ENCODE data around the gene SOX6.

Gene SOX6

DNA sequence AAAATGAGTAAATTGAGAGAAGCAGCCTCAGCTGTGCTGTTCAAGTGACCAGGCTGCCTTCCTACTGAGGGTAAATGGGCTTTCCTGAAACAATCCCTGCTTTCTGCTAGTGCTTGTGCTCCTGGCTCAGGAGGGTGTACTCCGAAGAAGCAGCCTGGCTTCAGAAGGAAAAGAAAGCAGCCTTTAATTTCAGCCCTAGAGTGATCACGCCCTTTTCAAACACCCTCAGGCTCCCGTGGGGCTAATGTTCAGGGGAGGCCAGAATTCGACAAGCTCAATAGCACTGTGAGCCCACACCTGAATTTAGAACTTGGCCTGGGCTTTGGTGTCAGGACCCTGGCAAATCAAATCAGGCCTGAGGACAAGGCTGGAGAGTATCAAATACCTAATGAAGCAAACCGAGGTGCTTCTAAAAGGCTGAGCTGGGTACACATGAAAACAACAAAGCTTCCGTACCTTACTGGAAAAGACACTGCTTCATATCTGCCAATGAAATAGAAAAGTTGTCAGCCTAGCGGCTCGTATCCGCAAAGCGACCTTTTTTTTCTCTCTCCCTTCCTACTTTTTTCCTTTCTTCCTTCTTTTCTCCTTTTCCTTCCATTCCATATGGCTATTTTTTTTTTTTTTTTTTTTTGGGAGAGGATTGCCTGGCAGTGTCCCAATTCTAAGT lies 387.8 kb downstream of the SOX6 start:
- H3K36me3 ChIP-seq: no peaks in the 10 kb centered on the region
- no peaks in the 10 kb centered on the region for H3K9me3 ChIP-seq (replicated peaks in 1 of 11)
- H3K9ac ChIP-seq: no peak overlapping the region
- peak overlapping the region in 7 of 11 experiments; percentile 10 to 59 (median 33); a peak in 10 of 22 replicates for H3K27ac ChIP-seq
- TF ChIP-seq Cebpa-rat (IDR thresholded peaks at IDR 0.05): no peak
- H4K20me1 ChIP-seq: no peaks in the 10 kb centered on the region
- H3K27me3 ChIP-seq: no peaks in the 10 kb centered on the region
- H3K4me2 ChIP-seq: peak overlapping the region in 5 of 11 experiments; percentile 25 to 40 (median 37); a peak in 8 of 22 replicates
- no peak overlapping the region for H3K4me3 ChIP-seq
- H3K4me1 ChIP-seq: peaks cover 0 to 22% (median 9%) of the 10 kb centered on the region in 10 experiments; a peak in 10 of 20 replicates

DNA sequence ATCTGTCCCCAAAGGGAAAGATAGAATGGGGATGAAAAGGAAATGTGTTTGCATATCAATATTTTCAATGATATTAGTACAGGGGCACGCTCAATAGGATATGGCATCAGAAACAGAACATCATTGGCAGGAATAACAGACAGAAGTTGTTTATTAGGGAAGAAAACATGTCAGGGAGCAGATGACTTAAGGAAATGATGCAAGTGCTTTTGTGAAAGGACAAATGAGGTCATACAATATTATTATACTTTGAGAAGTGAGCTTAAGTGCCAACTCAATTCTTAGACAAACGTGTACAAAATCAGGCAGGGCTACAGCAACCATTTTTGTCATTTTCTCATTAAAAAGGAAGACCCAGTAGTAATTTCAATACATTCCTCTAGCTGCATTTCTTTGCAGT lies 388.4 kb downstream of the SOX6 start:
- Histone ChIP-seq H3K27me3 (no peaks in the 10 kb centered on the region), H3K4me2 (peak overlapping the region in 4 of 11 experiments; percentile 36 to 40 (median 38); a peak in 6 of 22 replicates), H3K9me3 (replicated peaks in 1 of 11) (no peaks in the 10 kb centered on the region), H3K4me1 (peaks cover 0 to 22% (median 9%) of the 10 kb centered on the region in 10 experiments; a peak in 10 of 20 replicates), H3K4me3 (no peak overlapping the region), H3K36me3 (no peaks in the 10 kb centered on the region), H4K20me1 (no peaks in the 10 kb centered on the region), H3K9ac (no peak overlapping the region), H3K27ac (peak overlapping the region in 5 of 11 experiments; percentile 10 to 59 (median 27); a peak in 5 of 22 replicates)
- no peak for TF ChIP-seq Cebpa-rat (IDR thresholded peaks at IDR 0.05)

DNA sequence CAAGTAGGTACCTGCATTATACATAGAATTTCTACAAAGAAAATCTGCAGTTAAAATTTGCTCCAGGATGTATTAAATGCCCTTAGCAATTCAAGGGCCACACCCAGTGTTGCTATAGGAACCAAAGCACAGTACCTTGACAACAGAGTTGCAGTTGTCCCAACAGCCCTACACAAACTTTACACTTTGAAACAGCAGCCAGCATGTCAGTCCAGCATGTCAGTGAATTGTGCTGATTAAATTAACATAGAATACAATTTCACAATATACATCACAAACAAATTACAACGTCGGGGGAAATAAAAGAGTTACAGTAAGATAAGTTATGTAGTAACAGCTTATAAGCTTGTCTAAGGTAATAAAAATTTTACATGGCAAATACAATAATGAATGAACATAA lies 389.2 kb downstream of the SOX6 start:
- Histone ChIP-seq H3K4me1 (peaks cover 0 to 22% (median 9%) of the 10 kb centered on the region in 10 experiments; a peak in 10 of 20 replicates), H3K9me3 (replicated peaks in 1 of 11) (no peaks in the 10 kb centered on the region), H3K27me3 (no peaks in the 10 kb centered on the region), H3K27ac (peak overlapping the region in 1 of 11 experiments; percentile 21; a peak in 1 of 22 replicates), H3K9ac (no peak overlapping the region), H3K4me2 (no peak overlapping the region), H3K4me3 (no peak overlapping the region), H4K20me1 (no peaks in the 10 kb centered on the region), H3K36me3 (no peaks in the 10 kb centered on the region)
- TF ChIP-seq Cebpa-rat (IDR thresholded peaks at IDR 0.05): no peak

DNA sequence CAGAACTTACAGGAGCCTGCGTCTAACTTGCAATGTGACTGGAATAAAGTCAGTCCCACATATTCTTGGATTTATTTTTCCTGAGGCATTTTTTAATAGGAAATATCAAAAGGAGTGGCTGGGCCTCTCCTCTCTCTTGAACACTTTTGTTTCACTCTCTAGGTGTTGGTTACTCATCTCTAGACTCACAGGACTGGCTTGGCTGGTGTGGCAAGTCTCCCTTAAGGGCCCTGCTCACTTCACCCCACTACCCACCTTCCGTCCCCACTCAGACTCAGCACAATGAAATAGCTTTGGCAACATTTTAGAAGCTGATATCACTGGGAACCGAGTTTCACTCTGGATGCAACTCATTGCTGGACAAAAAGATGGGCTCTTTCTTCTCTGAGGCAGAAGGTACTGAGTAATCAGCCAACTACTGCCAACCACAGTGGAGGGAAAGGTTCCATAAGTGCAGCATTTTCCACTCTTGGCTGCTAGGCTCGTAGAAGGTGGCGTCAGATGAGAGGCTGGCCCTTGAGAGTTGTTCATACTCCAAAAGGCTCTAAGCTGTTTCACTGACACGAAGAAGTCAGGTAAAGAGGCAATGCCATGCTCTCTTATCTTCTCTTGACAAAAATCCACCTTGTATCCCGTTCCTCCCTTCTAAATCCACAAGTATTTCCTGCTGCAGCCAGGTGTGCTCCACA lies 390.6 kb downstream of the SOX6 start:
- no peaks in the 10 kb centered on the region for H4K20me1 ChIP-seq
- no peaks in the 10 kb centered on the region for H3K9me3 ChIP-seq (replicated peaks in 1 of 11)
- H3K4me3 ChIP-seq: no peak overlapping the region
- H3K36me3 ChIP-seq: no peaks in the 10 kb centered on the region
- no peak overlapping the region for H3K4me2 ChIP-seq
- H3K27ac ChIP-seq: no peak overlapping the region
- H3K4me1 ChIP-seq: peaks cover 0 to 26% (median 9%) of the 10 kb centered on the region in 10 experiments; a peak in 10 of 20 replicates
- no peak for TF ChIP-seq Cebpa-rat (IDR thresholded peaks at IDR 0.05)
- no peaks in the 10 kb centered on the region for H3K27me3 ChIP-seq
- no peak overlapping the region for H3K9ac ChIP-seq

DNA sequence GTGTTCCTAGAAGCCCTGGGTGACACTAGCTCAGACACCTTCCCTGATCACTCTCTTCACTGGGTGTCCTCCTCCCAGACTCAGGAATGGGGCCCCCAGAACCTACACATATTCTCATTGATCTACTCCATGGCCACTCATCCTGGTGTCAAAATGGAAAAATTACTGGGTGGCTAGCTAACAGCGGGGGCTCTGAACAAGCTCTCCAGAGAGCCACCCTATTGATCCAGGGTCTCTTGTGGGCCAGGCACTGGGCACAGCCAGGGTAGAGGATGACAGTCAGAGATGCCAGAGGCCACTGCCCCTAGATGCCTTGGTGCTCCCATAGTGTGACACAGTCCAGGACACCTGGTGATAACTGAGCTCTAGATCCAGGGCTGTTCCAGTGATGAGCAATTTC lies 393.1 kb downstream of the SOX6 start:
- Histone ChIP-seq H3K9ac (no peak overlapping the region), H3K27me3 (no peaks in the 10 kb centered on the region), H3K4me2 (no peak overlapping the region), H3K4me3 (no peak overlapping the region), H3K9me3 (replicated peaks in 1 of 11) (no peaks in the 10 kb centered on the region), H3K4me1 (peaks cover 0 to 16% (median 3%) of the 10 kb centered on the region in 10 experiments; a peak in 9 of 20 replicates), H3K36me3 (no peaks in the 10 kb centered on the region), H3K27ac (no peak overlapping the region), H4K20me1 (no peaks in the 10 kb centered on the region)
- TF ChIP-seq Cebpa-rat (IDR thresholded peaks at IDR 0.05): no peak

DNA sequence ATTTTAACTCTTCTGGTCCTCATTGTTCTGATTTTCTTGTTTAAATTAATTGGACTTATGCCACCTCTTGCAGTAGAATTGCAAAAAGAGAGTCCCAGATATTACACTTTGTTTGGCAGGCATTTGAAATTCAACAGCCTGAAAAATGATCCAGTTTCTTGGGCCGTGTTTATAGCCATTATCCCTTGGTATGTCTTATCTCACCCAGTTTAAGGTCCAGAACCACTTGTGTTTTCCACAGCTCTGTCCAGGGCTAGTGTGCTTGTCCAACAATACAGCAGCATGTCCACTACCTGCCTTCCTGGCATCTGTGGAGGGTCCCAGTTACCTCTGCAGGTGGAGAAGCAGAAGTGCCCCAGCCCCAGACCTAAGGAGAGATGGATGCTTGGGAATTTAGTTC lies 397.4 kb downstream of the SOX6 start:
- no peak overlapping the region for H3K9ac ChIP-seq
- peaks cover 0 to 12% (median 0%) of the 10 kb centered on the region in 10 experiments; a peak in 1 of 20 replicates for H3K4me1 ChIP-seq
- no peak overlapping the region for H3K4me2 ChIP-seq
- no peak overlapping the region for H3K4me3 ChIP-seq
- H3K27me3 ChIP-seq: no peaks in the 10 kb centered on the region
- no peak for TF ChIP-seq Cebpa-rat (IDR thresholded peaks at IDR 0.05)
- H3K36me3 ChIP-seq: no peaks in the 10 kb centered on the region
- no peak overlapping the region for H3K27ac ChIP-seq
- H3K9me3 ChIP-seq (replicated peaks in 1 of 11): 0 out of 22 replicates have a peak, but pooled peaks cover 0 to 6% (median 0%) of the 10 kb centered on the region in 11 experiments
- H4K20me1 ChIP-seq: no peaks in the 10 kb centered on the region

DNA sequence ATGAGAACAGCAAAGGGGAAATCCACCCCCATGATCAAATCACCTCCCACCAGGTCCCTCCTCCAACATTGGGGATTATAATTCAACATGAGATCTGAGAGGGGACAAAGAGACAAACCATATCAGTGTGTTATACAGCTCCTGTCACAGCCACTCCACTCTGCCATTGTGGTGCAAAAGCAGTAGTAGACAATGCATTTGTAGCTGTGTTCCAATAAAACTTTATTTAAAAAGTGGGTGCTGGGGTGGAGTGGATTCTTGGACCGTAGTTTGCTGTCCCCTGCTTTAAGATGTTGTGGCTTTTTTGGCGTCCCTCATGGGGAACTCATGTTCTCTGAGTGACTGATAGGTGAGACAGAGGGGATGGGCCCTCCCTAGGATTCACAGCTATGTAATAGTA lies 399.1 kb downstream of the SOX6 start:
- Histone ChIP-seq H3K9me3 (replicated peaks in 1 of 11) (0 out of 22 replicates have a peak, but pooled peaks cover 0 to 6% (median 0%) of the 10 kb centered on the region in 11 experiments), H3K27me3 (no peaks in the 10 kb centered on the region), H3K36me3 (no peaks in the 10 kb centered on the region), H3K4me1 (peaks cover 0 to 12% (median 0%) of the 10 kb centered on the region in 10 experiments; a peak in 1 of 20 replicates), H3K4me3 (no peak overlapping the region), H3K4me2 (no peak overlapping the region), H4K20me1 (no peaks in the 10 kb centered on the region), H3K27ac (no peak overlapping the region), H3K9ac (no peak overlapping the region)
- TF ChIP-seq Cebpa-rat (IDR thresholded peaks at IDR 0.05): no peak

DNA sequence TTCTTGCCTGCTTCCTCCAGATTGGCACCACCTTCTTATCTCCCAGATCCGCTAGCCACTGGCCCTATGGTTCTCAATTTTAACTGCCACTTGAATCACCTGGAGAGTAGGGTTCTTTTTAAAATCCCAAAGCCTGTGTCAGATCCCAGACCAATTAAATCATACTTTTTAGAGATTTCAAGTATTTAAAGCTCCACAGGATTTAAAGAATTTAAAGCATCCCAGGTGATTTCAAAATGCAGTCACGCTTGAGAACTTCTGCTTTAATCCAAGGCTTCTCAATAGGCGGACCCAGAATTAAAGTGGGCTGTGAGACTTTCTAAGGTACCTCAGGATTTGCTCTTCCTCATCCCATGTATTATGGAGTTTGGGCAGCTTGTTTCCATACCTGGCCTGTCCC lies 400.0 kb downstream of the SOX6 start:
- Histone ChIP-seq H3K4me2 (no peak overlapping the region), H3K27me3 (no peaks in the 10 kb centered on the region), H3K27ac (no peak overlapping the region), H3K4me1 (peaks cover 0 to 12% (median 0%) of the 10 kb centered on the region in 10 experiments; a peak in 1 of 20 replicates), H3K36me3 (no peaks in the 10 kb centered on the region), H3K9me3 (replicated peaks in 1 of 11) (0 out of 22 replicates have a peak, but pooled peaks cover 0 to 6% (median 0%) of the 10 kb centered on the region in 11 experiments), H3K4me3 (no peak overlapping the region), H3K9ac (no peak overlapping the region), H4K20me1 (no peaks in the 10 kb centered on the region)
- no peak for TF ChIP-seq Cebpa-rat (IDR thresholded peaks at IDR 0.05)

DNA sequence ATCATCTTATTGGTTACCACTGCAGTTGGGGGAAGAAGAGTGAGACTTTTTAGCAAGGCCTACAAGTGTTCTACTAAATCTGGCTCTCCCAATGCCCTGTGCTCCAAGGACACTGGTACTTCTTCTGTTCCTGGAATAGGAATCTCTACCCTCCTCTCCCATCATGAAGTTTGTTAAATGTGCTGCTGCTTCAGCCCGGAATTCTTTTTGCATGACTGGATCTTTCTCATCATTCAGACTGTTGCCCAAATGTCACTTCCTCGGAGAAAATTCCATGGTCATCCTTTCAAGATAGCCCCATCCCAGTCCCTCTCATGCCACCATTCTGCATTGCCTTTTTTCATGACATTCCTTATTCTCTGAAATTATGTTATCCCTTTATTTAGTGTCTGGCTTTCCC lies 400.8 kb downstream of the SOX6 start:
- Histone ChIP-seq H3K4me2 (no peak overlapping the region), H3K9ac (no peak overlapping the region), H3K27me3 (no peaks in the 10 kb centered on the region), H3K4me3 (no peak overlapping the region), H3K27ac (no peak overlapping the region), H4K20me1 (no peaks in the 10 kb centered on the region), H3K9me3 (replicated peaks in 1 of 11) (0 out of 22 replicates have a peak, but pooled peaks cover 0 to 6% (median 0%) of the 10 kb centered on the region in 11 experiments), H3K4me1 (peaks cover 0 to 6% (median 0%) of the 10 kb centered on the region in 10 experiments; a peak in 1 of 20 replicates), H3K36me3 (no peaks in the 10 kb centered on the region)
- TF ChIP-seq Cebpa-rat (IDR thresholded peaks at IDR 0.05): no peak

All from BLaER1 treated with 17β-estradiol and CSF1 and Interleukin-3, amounts not matched to agents 10 nM and 100 nM (cell line).